ENCODE results near the gene PDE7B.

DNA sequence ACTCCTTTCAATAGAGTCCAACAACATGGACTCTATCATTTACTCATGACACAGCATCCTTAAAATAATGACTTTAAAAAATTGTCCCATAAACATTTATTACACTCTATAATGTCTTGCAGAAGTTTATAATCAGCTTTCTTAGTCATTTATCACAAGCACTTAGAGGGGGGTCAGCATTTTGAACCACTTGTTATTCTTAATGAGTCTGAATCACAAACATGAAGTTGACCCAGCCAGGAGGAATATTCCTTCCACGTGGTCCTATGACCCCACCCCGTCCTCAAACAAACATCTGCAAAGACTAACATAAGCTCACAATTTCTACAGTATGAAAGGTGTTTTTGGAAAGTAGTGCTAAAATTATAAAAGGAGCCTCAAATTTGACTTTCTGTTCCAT is 307.5 kb downstream of the PDE7B start:
- TF ChIP-seq EZH2 (IDR thresholded peaks at IDR 0.05; ENCODE audit: borderline replicate concordance, low read length), result no peak
- TF ChIP-seq, protein P1, sequence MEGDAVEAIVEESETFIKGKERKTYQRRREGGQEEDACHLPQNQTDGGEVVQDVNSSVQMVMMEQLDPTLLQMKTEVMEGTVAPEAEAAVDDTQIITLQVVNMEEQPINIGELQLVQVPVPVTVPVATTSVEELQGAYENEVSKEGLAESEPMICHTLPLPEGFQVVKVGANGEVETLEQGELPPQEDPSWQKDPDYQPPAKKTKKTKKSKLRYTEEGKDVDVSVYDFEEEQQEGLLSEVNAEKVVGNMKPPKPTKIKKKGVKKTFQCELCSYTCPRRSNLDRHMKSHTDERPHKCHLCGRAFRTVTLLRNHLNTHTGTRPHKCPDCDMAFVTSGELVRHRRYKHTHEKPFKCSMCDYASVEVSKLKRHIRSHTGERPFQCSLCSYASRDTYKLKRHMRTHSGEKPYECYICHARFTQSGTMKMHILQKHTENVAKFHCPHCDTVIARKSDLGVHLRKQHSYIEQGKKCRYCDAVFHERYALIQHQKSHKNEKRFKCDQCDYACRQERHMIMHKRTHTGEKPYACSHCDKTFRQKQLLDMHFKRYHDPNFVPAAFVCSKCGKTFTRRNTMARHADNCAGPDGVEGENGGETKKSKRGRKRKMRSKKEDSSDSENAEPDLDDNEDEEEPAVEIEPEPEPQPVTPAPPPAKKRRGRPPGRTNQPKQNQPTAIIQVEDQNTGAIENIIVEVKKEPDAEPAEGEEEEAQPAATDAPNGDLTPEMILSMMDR (IDR thresholded peaks at IDR 0.05; ENCODE audit: low read length), result no peak

Data from OCI-LY1 (cell line).